Loucy (cell line): ENCODE results near the gene EFTUD2.

Experiments
- EZH2phosphoT487 ChIP-seq: fragments of 200-600 bp; IDR thresholded peaks from 2 replicates; pipeline ENCODE4 v1.6.1; 2018; ENCODE audit warnings: antibody characterized with exemption, mild to moderate bottlenecking, moderate library complexity, borderline replicate concordance
- TF ChIP-seq, protein P1 (sequence below): fragments of 200-600 bp; sonication (generic); conservative IDR thresholded peaks from 2 replicates; pipeline ENCODE4 v1.5.1; 2014; ENCODE audit warnings: mild to moderate bottlenecking, antibody characterized with exemption, low read length

- TF ChIP-seq, protein P1, sequence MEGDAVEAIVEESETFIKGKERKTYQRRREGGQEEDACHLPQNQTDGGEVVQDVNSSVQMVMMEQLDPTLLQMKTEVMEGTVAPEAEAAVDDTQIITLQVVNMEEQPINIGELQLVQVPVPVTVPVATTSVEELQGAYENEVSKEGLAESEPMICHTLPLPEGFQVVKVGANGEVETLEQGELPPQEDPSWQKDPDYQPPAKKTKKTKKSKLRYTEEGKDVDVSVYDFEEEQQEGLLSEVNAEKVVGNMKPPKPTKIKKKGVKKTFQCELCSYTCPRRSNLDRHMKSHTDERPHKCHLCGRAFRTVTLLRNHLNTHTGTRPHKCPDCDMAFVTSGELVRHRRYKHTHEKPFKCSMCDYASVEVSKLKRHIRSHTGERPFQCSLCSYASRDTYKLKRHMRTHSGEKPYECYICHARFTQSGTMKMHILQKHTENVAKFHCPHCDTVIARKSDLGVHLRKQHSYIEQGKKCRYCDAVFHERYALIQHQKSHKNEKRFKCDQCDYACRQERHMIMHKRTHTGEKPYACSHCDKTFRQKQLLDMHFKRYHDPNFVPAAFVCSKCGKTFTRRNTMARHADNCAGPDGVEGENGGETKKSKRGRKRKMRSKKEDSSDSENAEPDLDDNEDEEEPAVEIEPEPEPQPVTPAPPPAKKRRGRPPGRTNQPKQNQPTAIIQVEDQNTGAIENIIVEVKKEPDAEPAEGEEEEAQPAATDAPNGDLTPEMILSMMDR, result no peak
- no peak for TF ChIP-seq EZH2phosphoT487
These were observed 2.2 kb upstream of the EFTUD2 start for GRCh38 chr17:44901411-44901921.
